GM12875 (cell line): Measurements from ENCODE around the gene SMIM14.
"Not testable (repeated sequence)": the region's sequence is repeated elsewhere in the genome, so short reads cannot be mapped to it uniquely, and the experiment has no call there.

Source experiments
- H3K4me3 ChIP-seq: one replicate; pipeline ENCODE4 v1.5.1; 2011; ENCODE audit warnings: low read depth, low read length, control low read depth
- CTCF ChIP-seq: IDR thresholded peaks from 2 replicates; pipeline ENCODE4 v1.5.1; 2011; ENCODE audit warnings: low read depth, mild to moderate bottlenecking, control low read depth, inconsistent platforms, low read length, moderate library complexity, borderline replicate concordance; ENCODE audit not compliant: insufficient read depth

The SMIM14 gene

DNA sequence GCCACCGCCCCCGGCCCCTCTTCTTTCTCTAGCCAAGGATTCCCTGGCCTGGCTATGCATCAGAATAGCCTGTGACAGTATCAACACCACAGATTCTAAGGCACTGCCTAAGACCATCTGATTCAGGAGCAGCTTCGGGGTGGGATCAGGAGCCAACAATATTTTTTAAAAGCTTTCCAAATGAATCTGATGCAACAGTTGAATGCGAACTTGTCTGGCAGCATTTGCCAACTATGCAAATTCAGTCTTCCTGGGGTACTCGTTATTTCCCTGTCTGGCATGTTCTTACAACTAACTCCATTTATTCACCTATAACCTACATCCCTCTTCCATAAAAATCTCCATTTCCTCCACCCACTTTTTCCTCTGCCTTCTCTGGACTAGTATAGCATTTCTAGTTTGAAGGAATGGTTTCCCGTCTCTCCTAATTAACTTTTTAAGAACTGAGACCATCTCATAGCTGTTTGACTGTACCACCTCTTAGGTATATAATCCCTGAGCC, 75.3 kb downstream of the SMIM14 start:
- H3K4me3 ChIP-seq: no peak overlapping the region
- TF ChIP-seq CTCF: no peak

DNA sequence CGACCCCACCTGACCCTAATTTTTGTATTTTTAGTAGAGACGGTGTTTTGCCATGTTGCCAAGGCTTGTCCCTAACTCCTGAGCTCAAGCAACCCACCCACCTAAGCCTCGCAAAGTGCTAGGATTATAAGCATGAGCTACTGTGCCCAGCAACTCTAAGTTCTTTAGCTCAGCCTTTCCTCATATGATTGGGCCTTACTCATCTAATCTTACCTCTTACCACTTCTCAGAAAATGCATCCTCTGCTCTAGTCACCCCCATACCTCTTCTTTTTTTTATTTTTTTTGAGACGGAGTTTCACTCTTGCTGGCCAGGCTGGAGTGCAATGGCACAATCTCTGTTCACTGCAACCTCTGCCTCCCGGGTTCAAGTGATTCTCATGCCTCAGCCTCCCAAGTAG, 75.9 kb downstream of the SMIM14 start:
- no peak overlapping the region for H3K4me3 ChIP-seq
- no peak for TF ChIP-seq CTCF

DNA sequence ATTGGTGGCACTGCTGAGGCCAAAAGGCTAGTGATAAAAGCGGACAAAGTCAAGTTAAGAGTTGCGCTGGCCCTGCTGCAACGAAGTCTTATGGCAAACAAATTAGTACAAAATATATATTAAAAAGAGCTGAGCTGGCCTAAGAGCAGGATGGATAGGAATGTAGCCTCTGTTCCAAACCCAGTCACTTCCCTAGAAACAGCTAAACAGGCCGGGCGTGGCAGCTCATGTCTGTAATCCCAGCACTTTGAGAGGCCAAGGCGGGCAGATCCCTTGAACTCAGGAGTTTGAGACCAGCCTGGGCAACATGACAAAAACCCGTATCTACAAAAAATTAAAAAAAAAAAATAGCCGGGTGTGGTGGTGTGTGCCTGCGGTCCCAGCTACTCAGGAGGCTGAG, 79.0 kb downstream of the SMIM14 start:
- H3K4me3 ChIP-seq: no peak overlapping the region
- no peak for TF ChIP-seq CTCF

GRCh38 chr4:39555472-39555871, 83.2 kb downstream of the SMIM14 start:
- no peak overlapping the region for H3K4me3 ChIP-seq
- TF ChIP-seq CTCF: no peak

- no peak overlapping the region for H3K4me3 ChIP-seq
- no peak for TF ChIP-seq CTCF
These were observed 90.1 kb downstream of the SMIM14 start for GRCh38 chr4:39548425-39549067.

DNA sequence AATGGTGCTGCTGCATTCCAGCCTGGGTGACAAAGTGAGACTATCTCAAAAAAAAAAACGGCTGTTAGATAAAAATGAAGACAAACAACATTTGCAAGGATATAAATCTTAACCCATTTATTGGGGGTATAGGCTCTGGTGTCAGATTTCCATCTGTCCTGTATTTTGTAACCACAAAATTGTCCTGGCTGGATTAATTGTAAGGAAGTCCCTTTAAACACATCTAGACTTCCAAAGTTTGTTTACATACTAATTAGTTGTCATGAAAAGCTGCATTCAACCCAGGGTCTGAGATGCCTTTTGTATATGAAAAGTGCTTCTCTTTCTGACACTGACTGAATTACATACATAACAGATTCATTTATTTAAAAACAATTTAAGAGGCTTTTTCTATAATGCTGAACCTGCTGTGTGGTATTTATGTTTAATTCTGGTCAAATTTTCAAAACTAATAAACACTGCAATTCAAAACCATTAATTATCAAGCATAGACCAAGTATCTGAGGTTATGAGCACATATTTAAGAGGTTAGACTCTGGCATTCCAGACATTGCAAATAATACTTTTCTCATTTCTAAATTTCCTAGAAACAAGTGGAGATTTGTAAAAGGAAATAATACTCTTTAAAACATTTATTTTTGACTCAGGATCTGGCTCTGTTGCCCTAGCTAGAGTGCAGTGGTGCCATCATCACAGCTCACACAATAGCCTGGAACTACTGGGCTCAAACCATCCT, 93.9 kb downstream of the SMIM14 start:
- no peak overlapping the region for H3K4me3 ChIP-seq
- no peak for TF ChIP-seq CTCF

DNA sequence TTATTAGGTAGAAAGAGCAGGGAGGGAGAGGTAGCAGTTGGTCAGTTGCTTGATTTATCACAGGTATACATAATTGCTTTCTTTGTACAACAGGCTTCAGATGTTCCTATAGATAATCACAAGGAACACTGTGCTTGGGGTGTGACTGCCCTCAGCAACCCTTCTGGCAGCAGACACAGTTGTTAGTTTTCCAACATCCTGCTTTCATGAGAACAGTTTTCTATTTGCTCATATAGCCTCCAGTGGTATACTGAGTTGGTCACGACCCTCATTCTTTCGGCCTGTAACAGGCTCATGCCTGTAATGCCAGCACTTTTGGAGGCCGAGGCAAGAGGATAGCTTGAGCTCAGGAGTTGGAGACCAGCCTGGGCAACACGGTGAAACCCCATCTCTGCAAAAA, 94.6 kb downstream of the SMIM14 start:
- not testable (repeated sequence) for H3K4me3 ChIP-seq
